ENCODE data around the gene PRTN3.
"Not testable (repeated sequence)": the region's sequence is repeated elsewhere in the genome, so short reads cannot be mapped to it uniquely, and the experiment has no call there.

Gene PRTN3

DNA sequence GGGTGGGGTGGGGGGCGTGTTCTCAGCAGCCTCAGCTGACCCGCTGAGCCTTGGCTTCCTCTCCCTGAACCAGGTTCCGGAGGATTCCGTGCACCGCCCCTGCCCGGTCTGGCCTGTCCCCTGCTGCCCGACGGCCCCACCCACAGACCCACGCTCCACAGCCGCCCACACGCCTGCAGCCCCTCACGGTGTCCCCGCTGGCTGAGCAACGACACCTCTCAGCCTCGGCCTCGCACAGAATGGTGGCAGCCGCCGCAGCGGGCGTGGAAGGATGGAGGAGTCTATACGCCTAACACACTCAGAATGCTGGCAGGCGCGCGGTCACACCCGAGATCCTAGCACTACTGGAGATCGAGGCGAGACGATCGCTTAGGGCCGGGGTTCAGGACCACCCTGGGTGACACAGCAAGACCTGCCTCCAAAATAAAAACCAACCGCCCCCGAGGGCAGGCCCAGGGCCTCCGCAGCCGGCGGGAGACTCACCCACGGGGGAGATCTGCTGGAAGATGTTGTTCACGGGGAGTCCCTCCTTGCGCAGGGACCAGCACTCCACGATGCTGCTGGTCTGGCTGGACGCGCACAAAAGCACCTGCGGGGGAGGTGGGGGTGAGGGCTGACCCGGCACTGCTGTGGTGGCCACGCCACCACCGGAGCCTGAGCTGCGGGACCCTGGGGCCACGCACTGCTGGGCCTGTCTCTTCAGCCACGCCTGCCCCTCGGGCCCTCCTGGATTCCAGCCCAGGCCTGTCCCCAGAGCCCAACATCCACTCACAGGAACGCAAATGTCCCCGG, 43.8 kb downstream of the PRTN3 start:
- DNase-seq: no peak

DNA sequence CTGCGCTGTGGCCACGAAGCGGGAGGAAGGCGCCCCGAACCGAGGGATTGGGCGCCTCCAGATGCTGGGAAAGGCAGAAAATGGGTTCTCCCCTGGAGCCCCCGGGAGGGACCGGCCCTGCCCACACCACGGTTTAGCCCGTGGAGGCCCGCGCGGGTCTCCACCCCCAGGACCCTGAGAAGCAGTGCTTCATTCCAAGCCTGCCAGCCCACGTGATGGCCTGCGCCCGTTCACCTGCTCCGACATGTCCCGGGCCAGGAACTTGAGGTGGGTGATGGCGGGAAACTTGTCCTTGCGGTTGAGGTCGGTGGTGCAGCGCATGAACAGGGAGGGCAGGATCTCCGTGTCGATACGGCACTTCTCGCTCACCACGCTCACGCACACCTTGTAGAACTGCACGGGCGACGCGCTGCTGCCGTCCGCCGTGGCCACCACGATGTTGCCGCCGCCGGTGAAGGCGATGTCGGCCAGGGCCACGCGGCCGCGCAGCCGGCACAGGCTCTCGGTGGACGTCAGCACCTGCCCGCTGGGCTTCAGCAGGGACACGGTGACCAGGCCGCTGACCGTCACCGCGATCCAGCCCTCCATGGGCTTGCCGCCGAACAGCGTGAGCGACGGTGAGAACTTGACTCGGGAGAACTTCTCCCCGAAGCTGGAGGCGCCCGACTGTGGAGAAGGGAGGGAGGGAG, 44.9 kb downstream of the PRTN3 start:
- DNase-seq: no peak

DNA sequence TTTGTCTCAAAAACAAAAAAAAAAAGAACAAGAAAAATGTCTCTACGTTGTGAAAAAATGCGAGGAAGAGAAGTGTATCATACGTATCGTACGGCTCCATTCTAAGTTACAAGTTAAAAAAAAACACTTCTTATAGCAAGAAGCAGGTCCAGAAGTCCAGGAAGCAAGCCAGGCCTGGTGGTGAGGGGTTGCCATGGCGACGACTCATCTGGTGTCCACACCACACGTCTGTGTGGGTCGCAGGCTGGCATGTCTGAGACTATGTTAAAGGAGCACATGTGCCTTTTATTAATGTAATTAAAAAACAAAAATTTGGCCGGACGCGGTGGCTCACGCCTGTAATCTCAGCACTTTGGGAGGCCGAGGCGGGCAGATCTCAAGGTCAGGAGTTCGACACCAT, 46.3 kb downstream of the PRTN3 start:
- no peak for DNase-seq

DNA sequence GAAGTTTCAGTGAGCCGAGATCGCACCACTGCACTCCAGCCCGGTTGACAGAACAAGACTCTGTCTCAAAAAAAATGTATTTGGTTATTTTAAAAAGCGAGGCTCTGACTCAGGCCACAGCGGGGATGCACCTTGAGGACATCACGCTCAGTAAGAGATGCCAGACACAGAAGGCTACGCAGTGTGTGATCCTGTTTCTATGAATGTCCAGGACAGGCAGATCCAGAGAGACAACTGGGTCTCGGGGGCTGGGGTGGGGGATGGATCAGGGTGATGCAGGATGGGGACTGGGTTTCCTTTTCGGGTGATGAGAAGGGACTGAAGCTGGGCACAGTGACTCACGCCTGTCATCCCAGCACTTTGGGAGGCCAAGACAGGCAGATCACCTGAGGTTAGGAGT, 46.8 kb downstream of the PRTN3 start:
- no peak for DNase-seq

- DNase-seq: no peak
Measured at GRCh38 chr19:888581-889385, 48.0 kb downstream of the PRTN3 start.

DNA sequence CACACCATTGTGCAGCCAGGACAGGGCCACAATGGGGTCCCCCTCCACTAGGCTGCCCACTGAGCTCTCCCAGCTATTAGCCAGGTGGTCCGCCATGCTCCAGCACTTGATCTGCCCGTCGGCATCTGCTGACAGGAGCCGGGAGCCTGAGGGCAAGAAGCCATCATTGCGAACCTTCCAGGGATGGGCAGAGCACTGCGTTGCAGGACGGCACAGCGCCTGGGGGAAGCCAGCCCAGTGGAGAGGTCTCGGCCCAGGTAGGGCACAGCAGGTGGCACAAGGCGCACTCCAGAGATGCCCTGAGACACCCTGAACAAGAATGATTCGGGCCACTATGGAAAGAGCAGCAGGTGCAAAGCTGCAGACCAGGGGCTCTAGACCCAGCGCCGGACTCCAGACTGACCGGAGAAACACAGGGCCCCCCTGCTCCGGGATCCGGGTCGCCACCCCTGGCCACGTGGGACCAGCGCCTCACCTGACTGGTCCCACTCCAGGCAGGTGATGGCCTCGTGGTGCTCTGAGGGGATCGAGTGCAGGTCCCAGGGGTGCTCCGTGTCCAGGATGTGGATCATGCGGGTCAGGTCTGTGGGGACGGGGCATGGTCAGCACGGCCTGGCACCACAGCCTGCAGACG, 49.0 kb downstream of the PRTN3 start:
- no peak for DNase-seq

DNA sequence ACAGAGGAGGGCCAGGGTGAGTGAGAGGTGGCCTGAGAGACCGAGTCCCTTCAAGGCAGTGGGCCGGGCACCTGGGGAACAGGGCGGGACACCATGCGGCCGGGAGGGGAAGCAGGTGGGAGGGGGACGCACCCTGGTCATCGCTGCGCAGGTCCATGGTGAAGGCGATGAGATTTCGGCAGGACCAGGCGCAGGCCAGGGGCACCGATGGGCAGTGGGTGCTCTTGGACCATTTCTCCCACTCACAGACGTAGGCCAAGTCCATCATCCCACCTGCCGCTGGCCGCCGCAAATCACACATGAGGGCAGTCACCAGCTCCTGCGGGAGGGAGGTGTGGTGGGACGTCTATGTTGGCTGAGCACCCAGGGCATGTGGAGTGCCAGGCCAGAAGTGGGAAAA, 50.0 kb downstream of the PRTN3 start:
- DNase-seq: no peak

GRCh38 chr19:891421-892200, 50.8 kb downstream of the PRTN3 start:
- DNase-seq: not testable (repeated sequence)

DNA sequence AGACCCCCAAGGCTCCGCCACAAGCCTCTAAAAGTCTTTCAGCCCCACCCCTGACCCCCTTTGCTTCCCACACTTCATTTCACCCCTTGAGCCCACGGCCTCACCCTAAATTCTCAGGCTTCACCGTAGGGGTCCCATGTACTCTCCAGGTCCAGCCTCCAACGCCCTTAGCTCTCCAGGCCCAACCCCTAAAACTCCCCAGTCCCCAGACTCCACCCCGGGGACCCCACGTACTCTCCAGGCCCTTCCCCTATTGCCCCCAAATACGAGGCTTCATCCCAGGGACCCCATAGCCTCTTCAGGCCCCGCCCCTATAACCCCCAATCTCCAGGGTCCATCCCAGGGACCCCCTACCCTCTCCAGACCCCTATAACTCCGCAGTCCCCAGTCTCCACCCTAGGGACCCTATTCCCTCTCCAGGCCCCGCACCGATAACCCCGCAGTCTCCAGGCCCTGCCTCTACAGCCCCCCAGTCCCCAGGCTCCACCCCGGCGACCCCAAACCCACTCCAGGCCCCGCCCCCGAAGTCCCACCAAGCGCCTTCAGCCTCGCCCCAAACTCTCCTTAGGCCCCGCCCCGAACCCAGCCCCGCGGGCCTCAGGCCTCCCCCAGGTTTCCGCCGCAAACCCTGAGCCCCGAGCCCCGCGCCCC, 51.6 kb downstream of the PRTN3 start:
- no peak for DNase-seq

- DNase-seq: peak; percentile 72
Measured at GRCh38 chr19:892894-893689, 52.3 kb downstream of the PRTN3 start, which contains the start of the genes MED16 and RNU6-9. TSS of gene MED16 (minus strand) at chr19:893187. CDS start at chr19:891131, 2,056 bp downstream. TSS of gene RNU6-9 (plus strand) at chr19:893484.

DNA sequence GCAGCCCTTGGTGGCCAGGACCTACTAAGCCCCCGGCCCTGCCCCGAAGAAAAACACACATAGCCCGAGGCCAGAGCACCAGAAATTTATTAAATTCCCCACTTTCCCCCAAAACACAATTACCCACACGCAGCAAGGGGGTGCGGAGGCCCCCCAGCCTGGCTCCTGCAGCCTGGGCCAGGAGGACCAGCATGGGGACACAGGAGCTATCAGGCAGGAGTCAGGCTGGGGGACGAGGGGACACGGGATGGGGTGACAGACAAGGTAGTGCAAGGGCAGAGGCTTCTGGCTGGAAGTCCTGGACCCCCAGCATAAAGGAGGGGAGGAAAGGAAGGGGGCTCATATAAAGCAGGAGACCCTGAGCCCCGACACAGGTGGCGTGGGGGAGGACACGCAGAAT, 55.6 kb downstream of the PRTN3 start:
- no peak for DNase-seq

DNA sequence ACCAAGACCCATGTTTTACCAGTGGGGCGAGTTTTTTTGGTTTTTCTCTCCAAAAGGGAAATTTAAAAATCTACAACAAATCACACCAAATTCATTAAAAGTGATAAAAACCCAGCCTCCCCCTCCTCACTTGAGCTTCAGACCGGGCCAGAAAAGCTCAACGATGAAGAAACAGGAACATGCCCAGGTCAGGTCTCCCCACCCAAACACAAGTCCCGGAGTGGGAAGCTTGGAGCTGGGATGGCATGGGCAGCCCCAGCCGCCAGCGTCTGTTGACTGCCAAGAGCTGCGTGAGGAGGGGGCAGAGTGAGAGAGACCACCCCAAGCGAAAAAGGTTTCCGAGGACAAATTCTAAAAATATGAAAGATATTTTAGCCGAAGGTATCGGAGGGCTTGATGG, 56.2 kb downstream of the PRTN3 start:
- no peak for DNase-seq

DNA sequence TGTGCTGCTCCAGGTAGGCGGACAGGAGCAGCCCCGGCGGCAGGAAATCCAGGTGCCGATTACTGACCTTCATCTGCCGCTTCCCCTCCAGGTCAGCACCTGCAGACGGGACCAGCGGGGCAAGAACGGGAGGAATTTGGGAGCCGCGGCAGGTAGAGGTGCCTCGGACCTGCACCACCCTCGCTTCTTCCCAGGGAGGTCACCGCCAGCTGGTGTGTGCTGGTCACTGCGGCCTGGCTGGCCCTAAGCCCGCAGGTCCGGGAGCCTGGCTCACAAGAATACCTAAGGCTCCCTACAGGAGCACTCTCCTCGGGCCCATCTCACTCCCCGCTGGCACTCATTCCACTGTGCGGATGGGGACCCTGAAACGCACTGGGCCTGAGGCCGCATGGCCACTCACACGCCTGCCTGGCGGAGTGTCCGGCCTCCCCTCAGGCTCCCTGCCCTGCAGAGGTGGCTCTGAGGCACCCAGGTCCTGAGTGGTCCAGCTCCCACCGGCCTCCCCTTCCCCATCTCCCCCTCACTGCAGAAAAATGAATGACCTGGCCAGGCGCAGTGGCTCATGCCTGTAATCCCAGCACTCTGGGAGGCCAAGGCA, 56.7 kb downstream of the PRTN3 start:
- no peak for DNase-seq

Data from NCI-H2081 treated with DMSO at 0.1 percent for 48 hours (cell line).